ENCODE measurements around the gene EFCAB9.

- TF ChIP-seq EZH2 (conservative IDR thresholded peaks at IDR 0.05; ENCODE audit: low read depth, low read length) (no peak), ZNF484 (CRISPR knock-in tag; IDR thresholded peaks at IDR 0.05; ENCODE audit: borderline replicate concordance, low read depth) (no peak), ZNF574 (CRISPR knock-in tag; IDR thresholded peaks at IDR 0.05) (no peak), GABPA (IDR thresholded peaks at IDR 0.05; ENCODE audit: low read depth, low read length) (no peak), GABPA (CRISPR knock-in tag; IDR thresholded peaks at IDR 0.05; ENCODE audit: low read depth) (no peak), ELF1 (CRISPR knock-in tag; IDR thresholded peaks at IDR 0.05) (no peak), ZNF274 (CRISPR knock-in tag; IDR thresholded peaks at IDR 0.05) (no peak), CTCF (CRISPR knock-in tag; IDR thresholded peaks at IDR 0.05) (no peak), ZKSCAN1 (IDR thresholded peaks at IDR 0.05; ENCODE audit: low read length) (no peak), ZNF329 (CRISPR knock-in tag; IDR thresholded peaks at IDR 0.05; ENCODE audit: low read depth) (no peak), IRF1 (CRISPR knock-in tag; IDR thresholded peaks at IDR 0.05; ENCODE audit: low read depth) (no peak), MAX (IDR thresholded peaks at IDR 0.05) (no peak), BHLHE40 (IDR thresholded peaks at IDR 0.05; ENCODE audit: low read length) (no peak), MAZ (IDR thresholded peaks at IDR 0.05; ENCODE audit: borderline replicate concordance, low read depth, low read length) (no peak), MAZ (CRISPR knock-in tag; IDR thresholded peaks at IDR 0.05; ENCODE audit: low read depth) (no peak)
These were observed 44.9 kb upstream of the EFCAB9 start for GRCh38 chr5:172149073-172149472.
